ENCODE data around the gene OR11H6. TPM values are rescaled to one million over a fixed set of nuclear protein-coding genes. Genes with fewer than 3 reads are reported as not detected.

OR11H6 gene
- total and polyA plus RNA-seq, 2 donors (not counting 3 experiments of a cell fraction or from before 2014, with no cell fraction given) = not detected

GRCh38 chr14:20195911-20196310 lies 27.6 kb upstream of the OR11H6 start:
- DNase-seq (ENCODE audit: low read depth, low spot score) (no peak), FAIRE-seq (no peak)
- H4K20me1 ChIP-seq (replicated peaks; ENCODE audit: control insufficient read depth, extremely low read depth, insufficient read depth, low read length) = no peaks in the 10 kb centered on the region
- no peaks in the 10 kb centered on the region for H3K79me2 ChIP-seq (ENCODE audit: control insufficient read depth, insufficient read depth, low read length)
- POLR2A ChIA-PET = no interaction called here
- no peaks in the 10 kb centered on the region for H3K27me3 ChIP-seq (ENCODE audit: control insufficient read depth in 2 of 2, insufficient read depth in 2 of 2, low read length in 2 of 2)
- dilution Hi-C loops (cut with MboI; ENCODE audit: extremely low pct_ligation_motif_present, low sequenced_read_pairs) = no loop called here
- H3K27ac ChIP-seq (ENCODE audit: insufficient read depth, low read depth, low read length) = no peak overlapping the region
- no TSS peak for BruUV-seq (replicated peaks)
- H2AFZ ChIP-seq (ENCODE audit: low read depth, low read length) = no peak overlapping the region
- intact Hi-C loops (cut with micrococcal nuclease) = no loop called here
- no peaks in the 10 kb centered on the region for H3K9me1 ChIP-seq (replicated peaks; ENCODE audit: control insufficient read depth, extremely low read depth, insufficient read depth, low read length)
- no peak overlapping the region for H3K4me2 ChIP-seq (ENCODE audit: insufficient read depth, low read length)
- H3K9me3 ChIP-seq (replicated peaks; ENCODE audit: control insufficient read depth, insufficient read depth, low read length) = peaks cover 1% of the 10 kb centered on the region
- CTCF ChIA-PET = no interaction called here
- no peaks in the 10 kb centered on the region for H3K4me1 ChIP-seq (ENCODE audit: control insufficient read depth, extremely low read depth, insufficient read depth, low read length)
- TF ChIP-seq FOS (IDR thresholded peaks at IDR 0.05; ENCODE audit: borderline replicate concordance, insufficient read depth, low read length) = no peak
- TF ChIP-seq CTCF (IDR thresholded peaks at IDR 0.05; ENCODE audit: extremely low read depth in 1 of 2, insufficient read depth in 1 of 2, low read depth in 1 of 2, low read length in 2 of 2) = no peak
- no peak for TF ChIP-seq GATA2 (IDR thresholded peaks at IDR 0.05; ENCODE audit: insufficient read depth, insufficient read length, low read depth, low read length)
- no peak for TF ChIP-seq POLR2A (IDR thresholded peaks at IDR 0.05; ENCODE audit: low read depth, low read length)
- no peak for TF ChIP-seq MYC (IDR thresholded peaks at IDR 0.05; ENCODE audit: low read depth, low read length)
- TF ChIP-seq MAX (IDR thresholded peaks at IDR 0.05; ENCODE audit: insufficient read depth, insufficient read length) = no peak
- no peak for TF ChIP-seq EZH2 (IDR thresholded peaks at IDR 0.05; ENCODE audit: borderline replicate concordance, low read depth, low read length, severe bottlenecking)
- no peak for TF ChIP-seq JUN (IDR thresholded peaks at IDR 0.05; ENCODE audit: borderline replicate concordance, insufficient read depth, insufficient read length, low read depth)
- TF ChIP-seq POLR2AphosphoS5 (IDR thresholded peaks at IDR 0.05; ENCODE audit: insufficient read depth, low read depth, low read length) = no peak
- no peaks in the 10 kb centered on the region for H3K36me3 ChIP-seq (ENCODE audit: control insufficient read depth in 2 of 2, extremely low read depth in 1 of 2, insufficient read depth in 2 of 2, low read length in 2 of 2)
- no peak overlapping the region for H3K4me3 ChIP-seq (replicated peaks in 1 of 3; ENCODE audit: insufficient read depth in 1 of 3, low read depth in 1 of 3, low read length in 3 of 3)
- no peak overlapping the region for H3K9ac ChIP-seq (replicated peaks; ENCODE audit: extremely low read depth, insufficient read depth, low read length)
